Stimulated activated CD4-positive, alpha-beta T cell treated with anti-CD3 and anti-CD28 coated beads, Interleukin-12 subunit alpha, Interleukin-12 subunit beta, amount 100 ng/mL, for 48 hours (primary cell): ENCODE data around the gene SGIP1.

Experiments
- DNase-seq, 3 donors: peaks; one replicate each; pipeline ENCODE4 v3.0.0-alpha.2; 2020; ENCODE audit warnings: low read depth in 2 of 3, low spot score in 1 of 3

SGIP1 gene

DNA sequence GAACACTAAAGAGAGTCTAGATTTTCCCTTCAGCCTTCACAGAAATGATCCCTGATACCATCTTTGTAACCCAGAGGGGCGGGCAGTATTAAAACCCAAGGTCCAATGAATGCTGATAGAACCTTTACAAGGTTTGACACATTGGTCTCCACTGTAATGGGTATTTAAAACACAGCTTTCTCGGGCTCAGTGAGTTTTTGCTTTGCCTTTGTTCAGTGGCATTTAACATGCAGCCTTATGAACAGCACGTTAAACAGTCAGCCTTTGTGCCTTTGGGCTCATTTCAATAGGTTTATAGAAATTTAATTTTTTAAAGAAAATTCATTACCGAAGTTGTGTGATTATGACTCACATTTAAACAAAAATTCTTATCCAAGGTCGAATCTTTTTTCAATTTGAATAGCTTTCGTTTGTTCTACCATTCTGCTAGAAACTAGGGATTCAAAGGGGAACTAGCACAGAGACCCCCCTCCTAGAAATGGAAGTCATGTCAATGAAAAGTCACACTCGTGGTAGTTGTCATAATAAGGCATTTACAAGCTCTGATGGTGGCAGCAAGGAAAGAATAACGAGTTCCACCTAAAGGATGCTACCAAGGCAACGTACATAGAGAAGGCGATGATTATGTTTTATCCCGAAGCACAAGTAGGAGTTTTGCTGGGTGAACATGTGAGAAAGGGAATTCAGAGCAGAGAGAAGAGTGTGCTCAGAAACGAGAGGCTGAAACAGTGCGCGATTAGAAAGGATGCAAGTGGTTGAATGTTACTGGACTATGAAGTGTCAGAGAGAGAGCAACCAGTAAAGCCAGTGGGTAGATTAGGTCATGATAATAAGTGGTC lies 66.2 kb downstream of the SGIP1 start:
- DNase-seq = no peak

- DNase-seq = no peak
Measured at GRCh38 chr1:66605419-66605997, 71.6 kb downstream of the SGIP1 start.

GRCh38 chr1:66606362-66607065 lies 72.6 kb downstream of the SGIP1 start:
- DNase-seq = no peak

DNA sequence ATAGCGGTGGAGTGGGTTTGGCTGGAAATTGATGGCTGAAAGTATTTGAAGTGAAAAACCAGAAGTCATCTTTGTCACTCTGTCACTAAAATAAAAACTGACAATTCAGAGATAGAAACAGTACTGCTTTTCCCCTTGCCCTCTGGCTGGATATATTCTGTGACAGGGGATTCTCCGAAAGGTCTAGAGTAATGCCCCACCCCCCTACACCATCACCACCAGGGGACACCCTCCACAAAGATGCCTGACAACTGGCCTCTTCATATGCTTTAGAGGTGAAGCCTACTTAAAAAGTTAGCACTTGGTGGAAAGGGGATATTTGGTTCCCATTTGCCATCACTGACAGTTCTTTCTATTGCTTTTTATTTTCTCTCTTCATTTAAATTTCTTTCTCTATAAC lies 73.5 kb downstream of the SGIP1 start:
- DNase-seq = no peak

DNA sequence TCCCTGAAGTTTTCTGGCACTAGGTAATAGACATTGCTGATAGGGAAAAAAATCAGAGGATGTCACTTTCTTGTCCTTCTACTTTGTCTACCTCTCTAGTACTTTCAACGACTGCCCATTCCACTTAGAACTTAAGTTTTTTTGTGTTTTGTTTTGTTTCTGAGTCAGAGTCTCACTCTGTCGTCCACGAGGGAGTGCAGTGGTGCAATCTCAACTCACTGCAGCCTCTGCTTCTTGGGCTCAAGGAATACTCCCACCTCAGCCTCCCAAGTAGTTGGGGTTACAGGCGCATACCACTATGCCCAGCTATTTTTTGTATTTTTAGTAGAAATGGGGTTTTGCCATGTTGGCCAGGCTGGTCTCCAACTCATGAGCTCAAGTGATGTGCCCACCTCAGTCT lies 79.2 kb downstream of the SGIP1 start:
- no peak for DNase-seq

- no peak for DNase-seq
Measured at GRCh38 chr1:66617362-66618184, 83.6 kb downstream of the SGIP1 start.

DNA sequence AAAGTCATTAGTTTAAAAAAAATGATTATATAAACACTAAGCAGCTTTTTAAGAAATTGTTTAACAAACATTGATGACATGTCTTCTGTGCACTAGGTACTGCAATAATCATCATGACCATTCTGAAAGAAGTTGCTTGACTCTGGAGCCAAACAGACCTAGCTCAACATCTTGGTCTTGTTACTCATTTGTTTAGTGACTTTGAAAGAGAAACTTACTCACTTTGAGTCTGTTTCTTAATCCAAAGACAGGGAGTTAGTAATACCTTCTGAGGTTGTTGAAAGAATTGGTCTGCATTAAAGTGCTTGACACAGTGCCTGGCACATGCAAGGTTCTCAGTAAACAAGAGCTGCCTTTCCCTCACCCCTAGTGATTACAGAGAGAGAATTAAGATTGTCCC lies 84.4 kb downstream of the SGIP1 start:
- DNase-seq = no peak

DNA sequence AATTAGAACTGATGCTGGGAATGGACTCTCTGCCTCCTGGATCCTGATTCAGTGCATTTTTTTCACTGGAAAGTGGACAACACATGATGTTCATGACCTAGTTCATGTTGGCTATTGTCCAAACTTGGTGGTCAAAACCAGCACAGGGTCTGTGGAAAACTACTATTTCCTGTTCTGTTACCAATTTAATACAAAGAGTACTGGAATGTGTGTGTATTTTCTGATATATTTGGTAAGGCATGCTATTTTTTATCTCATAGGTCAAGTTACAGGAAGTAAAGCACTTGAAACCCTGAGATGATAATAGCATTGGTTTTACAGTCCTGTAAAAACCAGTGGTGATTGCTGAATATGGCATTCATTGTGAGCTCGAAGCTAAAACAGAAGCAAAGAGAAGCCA lies 89.9 kb downstream of the SGIP1 start:
- no peak for DNase-seq

DNA sequence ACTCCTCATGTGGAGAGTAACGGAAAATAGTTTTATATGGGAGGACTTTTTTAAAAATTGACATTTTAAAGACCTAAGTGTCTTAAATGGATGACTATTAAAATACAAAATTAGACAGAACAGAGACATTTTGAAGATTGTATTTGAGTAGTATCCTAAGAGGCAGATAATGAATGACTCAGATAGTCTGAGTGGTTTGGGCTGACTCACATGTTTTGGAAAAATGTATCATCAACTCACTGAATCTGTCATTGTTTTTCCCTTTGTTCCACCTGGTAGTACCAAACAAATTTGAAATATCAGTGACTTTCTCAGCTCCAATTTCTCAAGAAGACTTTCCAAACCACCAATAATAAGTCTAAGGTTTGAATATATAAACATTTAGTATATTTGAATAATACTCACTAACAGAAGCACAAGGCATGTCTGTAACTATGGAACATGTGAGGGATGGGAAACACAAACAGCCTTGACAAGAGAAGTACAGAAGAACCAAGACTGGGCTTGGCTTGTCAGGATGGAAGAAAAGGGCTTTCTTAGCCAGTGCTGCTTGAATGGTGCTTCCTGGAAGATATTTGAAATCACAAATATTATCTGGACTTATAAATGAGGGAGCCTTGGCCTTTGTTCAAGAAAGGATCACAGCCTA lies 90.6 kb downstream of the SGIP1 start:
- DNase-seq = no peak

- no peak for DNase-seq
Measured at GRCh38 chr1:66626261-66626660, 92.3 kb downstream of the SGIP1 start.

GRCh38 chr1:66628926-66629325 lies 95.0 kb downstream of the SGIP1 start:
- DNase-seq = no peak

GRCh38 chr1:66633159-66633558 lies 99.2 kb downstream of the SGIP1 start:
- no peak for DNase-seq

DNA sequence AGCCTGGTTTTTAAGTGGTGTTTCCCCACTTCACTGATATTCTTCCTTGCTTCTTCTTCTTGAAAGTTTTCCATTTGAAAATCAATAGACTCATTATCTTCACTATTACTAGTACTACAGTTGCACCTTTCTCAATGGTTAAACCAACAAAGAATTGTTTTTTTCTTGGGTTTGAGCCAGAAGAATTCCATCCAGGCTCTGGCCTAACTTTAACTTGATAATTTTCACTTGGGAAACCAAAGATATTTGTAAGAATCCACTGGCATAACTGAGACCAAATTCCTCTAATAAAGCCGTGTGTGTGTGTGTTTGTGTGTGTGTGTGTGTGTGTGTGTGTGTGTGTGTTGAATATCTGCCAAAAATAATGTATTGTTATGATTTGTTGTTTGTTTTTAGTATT lies 103.2 kb downstream of the SGIP1 start:
- no peak for DNase-seq

GRCh38 chr1:66641891-66642473 lies 108.0 kb downstream of the SGIP1 start:
- no peak for DNase-seq

DNA sequence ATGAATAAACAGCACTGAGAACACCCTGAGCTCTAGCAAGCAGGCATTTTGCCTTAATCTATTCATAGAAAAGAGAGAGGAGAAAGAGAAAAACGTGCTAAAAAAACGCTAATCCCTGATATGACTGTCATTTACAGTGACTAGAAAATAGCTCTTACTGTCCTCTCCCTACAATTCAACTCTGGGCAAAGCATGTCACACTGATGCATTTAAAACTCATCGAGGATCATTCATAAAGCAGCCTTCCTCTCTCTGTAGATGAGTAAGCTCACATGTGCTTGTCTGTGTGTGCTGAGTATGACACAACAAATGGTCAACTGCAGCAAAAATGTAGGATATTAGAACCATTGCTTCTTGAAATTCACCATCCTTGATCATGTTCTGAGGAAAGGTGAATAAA lies 109.0 kb downstream of the SGIP1 start:
- DNase-seq = no peak

GRCh38 chr1:66644331-66644730 lies 110.4 kb downstream of the SGIP1 start:
- no peak for DNase-seq

DNA sequence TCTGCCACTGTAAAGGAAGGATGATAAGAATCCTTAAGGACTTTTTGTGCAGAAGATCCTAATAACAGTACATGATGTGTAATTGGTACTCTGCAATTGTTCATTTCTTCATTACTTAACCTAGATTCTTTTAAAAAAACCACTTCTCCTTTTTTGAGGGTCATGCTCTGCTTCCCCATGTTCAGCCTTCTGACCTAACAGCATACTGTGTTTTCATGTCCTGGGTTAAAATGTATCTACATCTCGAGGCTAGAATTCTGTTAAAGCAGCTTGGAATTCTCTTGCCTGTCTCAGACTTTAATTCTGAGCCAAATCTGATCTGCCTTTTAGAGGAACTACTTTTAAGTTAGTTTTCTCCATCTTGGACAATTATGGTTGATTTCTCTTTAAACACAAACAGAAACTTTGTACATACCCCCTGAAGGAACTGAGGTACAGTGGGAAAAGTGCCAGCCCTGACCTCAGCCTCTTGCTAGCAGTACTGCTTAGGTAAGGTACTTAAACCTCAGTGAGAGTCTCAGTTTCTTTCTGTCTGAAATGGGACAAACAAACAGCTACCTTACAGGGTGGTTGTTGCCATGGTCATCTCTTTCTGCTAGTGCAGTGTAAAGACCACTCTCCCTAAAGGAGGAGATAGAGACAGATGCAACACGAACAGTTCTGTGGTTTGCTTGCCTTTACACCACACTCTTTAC lies 115.1 kb downstream of the SGIP1 start:
- DNase-seq = no peak

- no peak for DNase-seq
Measured at GRCh38 chr1:66652556-66652955, 118.6 kb downstream of the SGIP1 start.

DNA sequence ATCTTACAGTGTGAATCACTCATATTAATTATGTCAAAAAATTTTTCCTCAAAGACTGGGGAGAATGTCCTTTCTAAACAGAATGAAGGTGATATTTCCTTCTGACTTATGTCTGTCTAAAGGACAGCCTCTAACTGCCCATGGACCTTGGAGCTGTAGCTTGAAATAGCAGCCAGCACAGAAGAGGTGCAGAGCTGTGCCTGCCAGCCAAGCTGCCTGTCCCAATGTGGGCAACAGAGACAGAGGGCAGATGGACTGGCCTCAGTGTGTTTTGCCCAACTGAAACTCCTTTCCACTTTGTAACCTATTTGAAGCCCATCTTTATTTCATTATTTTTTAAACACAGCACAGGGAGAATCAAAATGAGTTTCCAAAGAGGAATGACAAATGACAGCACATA lies 120.7 kb downstream of the SGIP1 start:
- DNase-seq = no peak

- no peak for DNase-seq
Measured at GRCh38 chr1:66671455-66671854, 137.5 kb downstream of the SGIP1 start.
